Measurements from ENCODE around the gene HHAT.
A peak's percentile ranks its signal among the peaks of the same experiment; 100 is the strongest.

DNA sequence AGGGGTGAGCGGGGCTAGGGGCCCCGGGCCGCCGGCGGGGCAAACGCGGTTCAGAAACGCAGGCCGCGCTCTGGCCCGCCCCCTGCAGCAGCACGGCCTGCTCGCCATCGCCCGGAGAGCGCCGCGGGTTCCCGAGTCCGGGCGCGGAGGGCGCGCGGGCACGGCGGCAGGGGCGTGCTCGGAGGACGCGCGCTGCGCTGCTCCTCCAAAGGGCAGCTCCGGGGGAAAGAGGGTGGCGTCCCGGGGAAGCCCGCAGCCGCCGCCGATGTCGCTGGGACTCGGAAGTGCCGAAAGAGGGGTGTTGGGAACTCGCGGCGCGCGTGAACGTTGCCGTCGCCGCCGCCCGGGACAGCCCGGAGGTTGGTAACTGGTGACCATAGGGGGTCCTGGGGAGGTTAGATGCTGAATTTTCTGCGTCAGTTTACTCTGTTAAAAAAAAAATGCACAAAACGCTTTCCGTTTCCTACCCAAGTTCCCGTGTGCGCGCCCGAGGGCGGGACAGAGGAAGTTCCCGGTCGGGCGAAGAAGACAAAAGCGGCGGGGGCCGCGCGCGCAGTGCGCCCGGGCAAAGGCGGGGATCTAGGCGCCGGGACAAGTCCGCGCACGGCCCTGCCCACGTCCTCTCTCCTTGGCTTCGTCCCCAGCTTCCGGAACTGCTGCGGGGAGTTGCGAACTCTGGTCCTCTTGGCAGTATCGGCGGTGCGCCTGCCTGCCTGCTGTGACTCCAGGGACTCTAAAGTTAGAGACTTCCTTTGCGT lies at the start of gene HHAT:
- TF ChIP-seq, protein P1, sequence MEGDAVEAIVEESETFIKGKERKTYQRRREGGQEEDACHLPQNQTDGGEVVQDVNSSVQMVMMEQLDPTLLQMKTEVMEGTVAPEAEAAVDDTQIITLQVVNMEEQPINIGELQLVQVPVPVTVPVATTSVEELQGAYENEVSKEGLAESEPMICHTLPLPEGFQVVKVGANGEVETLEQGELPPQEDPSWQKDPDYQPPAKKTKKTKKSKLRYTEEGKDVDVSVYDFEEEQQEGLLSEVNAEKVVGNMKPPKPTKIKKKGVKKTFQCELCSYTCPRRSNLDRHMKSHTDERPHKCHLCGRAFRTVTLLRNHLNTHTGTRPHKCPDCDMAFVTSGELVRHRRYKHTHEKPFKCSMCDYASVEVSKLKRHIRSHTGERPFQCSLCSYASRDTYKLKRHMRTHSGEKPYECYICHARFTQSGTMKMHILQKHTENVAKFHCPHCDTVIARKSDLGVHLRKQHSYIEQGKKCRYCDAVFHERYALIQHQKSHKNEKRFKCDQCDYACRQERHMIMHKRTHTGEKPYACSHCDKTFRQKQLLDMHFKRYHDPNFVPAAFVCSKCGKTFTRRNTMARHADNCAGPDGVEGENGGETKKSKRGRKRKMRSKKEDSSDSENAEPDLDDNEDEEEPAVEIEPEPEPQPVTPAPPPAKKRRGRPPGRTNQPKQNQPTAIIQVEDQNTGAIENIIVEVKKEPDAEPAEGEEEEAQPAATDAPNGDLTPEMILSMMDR (IDR thresholded peaks at IDR 0.05; ENCODE audit: low read depth, low read length) = no peak
- TF ChIP-seq POLR2A (IDR thresholded peaks at IDR 0.05; ENCODE audit: extremely low read depth, insufficient read length) (peak; percentile 15), MYC (IDR thresholded peaks at IDR 0.05; ENCODE audit: low read depth, low read length) (peak; percentile 42; the same call in 1 of the 2 replicates)
- TF ChIP-seq, protein P2, sequence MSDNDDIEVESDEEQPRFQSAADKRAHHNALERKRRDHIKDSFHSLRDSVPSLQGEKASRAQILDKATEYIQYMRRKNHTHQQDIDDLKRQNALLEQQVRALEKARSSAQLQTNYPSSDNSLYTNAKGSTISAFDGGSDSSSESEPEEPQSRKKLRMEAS (IDR thresholded peaks at IDR 0.05; ENCODE audit: low read depth, low read length) = no peak
